GM18508 (cell line): ENCODE data around the gene SEMA5B.

Experiments
- ATAC-seq: cut with Tn5 transposase; IDR thresholded peaks from one replicate; pipeline ENCODE4 v1.9.1; 2021; ENCODE audit warnings: moderate number of reproducible peaks; ENCODE audit not compliant: insufficient read depth, unreplicated experiment

SEMA5B gene

DNA sequence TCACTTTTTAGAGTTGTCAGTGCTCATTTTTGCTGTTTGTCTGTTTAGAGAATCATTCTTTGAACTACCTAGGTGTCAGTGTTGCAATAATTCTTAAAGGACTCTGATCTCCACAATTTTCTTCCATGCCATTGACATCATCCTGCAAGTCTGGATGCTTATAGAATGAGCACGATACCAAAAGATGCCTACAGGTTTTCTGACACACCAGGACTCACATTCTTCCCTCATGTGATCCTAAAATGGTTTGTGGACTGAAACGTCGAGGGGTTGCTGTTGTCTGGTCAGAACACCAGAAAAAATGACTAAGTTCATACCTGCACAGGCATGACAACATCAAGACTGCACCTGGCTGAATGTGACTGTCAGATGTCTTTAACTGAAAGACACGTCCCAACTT is 95.9 kb downstream of the SEMA5B start:
- ATAC-seq = no peak

- ATAC-seq = no peak
These were observed 97.2 kb downstream of the SEMA5B start for GRCh38 chr3:122930063-122930997.

- no peak for ATAC-seq
These were observed 98.1 kb downstream of the SEMA5B start for GRCh38 chr3:122929188-122930062.

DNA sequence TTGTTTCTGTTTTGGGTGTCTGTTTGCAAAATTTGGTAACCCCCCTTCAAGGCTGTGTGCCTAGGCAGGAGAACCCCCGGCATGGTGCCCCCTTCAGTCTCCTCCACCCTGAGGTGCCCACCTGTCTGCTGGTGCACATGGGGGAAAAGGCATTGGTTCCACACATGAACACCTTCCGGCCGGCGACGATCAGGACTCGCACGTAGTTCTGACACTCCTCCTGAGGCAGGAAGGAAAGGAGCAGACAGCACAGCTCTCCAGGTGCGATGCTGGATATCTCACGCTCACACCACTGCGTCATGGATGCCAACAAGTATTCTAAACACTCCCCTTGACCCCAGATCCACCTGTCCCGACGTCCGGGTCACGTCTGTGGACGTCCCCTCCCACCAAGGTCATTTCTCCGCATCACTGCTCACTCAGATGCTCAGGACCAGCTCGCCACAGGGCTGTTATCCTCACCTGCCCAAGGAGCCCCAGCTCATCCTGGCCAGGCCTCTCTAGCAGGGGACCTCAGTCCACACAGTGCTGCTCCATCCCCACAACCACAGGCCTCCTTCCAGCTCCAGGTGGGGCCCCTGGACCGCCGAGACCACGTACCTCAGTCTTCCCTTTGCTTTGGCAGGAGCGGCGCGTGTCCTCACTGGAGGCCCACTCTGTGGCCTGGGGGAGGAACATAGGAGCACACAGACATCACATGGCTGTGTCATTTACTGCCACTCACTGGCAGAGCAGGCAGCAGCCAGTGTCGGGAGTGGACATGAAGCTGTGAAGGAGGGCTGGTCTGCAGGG is 99.0 kb downstream of the SEMA5B start:
- no peak for ATAC-seq

GRCh38 chr3:122927726-122928125 is 99.8 kb downstream of the SEMA5B start:
- no peak for ATAC-seq

GRCh38 chr3:122926811-122927210 is 100.8 kb downstream of the SEMA5B start:
- ATAC-seq = no peak

GRCh38 chr3:122926322-122926721 is 101.2 kb downstream of the SEMA5B start:
- ATAC-seq = no peak

GRCh38 chr3:122925756-122926155 is 101.8 kb downstream of the SEMA5B start:
- ATAC-seq = no peak

GRCh38 chr3:122924056-122924455 is 103.5 kb downstream of the SEMA5B start:
- no peak for ATAC-seq

DNA sequence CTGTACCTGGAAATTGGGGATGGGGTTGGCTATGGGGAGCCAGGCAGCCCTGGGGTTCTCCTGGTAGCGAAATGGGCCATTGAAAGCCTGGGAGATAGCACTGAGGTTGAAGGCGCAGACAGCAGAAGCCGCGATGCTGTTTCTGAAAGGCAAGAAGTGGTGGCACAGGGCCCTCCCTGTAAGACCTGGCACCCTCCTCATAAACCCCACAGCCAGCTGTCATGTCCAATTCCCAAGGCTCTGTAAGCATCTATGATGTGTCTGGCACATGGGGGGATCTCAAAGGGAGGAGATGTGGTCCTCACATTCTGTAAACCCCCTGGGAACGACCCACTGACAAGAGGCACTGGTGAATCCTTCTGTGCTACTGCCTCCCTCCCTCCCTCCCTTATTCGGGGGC is 104.0 kb downstream of the SEMA5B start:
- ATAC-seq = no peak

DNA sequence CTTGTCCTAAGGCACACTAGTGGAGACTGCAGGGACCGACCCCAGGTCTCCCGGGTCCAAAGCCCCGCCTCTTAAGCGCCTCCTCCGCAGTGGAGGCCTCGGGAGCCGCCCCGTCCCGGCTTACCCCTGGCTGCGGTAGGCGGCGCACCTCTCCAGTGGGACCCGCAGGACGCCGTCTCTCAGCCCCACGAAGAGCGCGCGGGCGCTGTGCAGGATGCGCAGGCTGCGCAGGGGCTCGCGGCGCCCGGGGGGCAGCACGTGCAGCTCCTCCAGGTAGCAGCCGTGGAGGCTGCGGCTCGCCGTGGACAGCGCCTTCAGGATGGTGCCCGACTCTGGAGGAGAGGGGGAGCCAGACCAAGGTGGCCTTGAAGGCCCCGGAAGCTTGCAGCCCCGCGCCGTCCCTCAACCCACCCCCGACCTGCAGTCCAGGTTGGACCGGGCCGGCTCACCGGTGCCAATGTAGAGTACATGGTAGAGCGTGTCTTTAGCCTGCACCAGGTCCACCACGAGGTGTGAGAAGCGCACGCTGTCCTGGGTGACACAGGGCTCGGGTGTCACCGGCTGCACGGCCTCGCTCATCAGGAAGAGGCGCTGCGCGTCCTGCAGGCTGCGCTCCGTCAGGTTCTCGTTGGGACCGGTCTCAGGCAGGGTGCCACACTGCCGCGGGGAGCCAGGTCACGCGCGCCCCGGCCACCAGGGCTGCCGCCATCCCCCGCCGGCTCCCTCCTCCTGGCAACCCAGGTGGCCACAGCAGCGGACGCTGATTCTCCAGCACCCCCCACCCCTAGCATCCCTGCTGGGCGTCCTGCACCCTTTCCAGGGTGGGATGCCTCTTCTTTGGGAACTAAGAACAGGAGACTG is 105.5 kb downstream of the SEMA5B start:
- no peak for ATAC-seq

DNA sequence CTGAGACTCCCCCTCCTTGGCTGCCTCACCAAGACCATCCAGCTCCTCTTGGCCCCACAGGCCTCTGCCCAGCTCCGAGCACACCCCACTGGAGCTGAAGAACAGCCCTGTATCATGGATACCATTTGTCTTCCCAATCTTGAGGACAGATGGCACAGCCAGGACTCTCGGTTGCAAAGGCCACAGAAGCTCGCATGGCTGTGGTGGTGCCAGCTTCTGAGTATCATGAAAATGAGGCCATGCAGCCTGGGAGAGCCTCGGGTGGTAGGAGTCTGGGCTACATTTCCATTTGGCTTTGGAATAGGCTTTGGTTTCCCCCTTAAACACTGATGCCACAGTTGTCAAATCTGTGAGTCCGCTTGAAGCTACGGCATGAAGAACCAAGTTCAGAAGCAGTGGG is 106.6 kb downstream of the SEMA5B start:
- no peak for ATAC-seq

DNA sequence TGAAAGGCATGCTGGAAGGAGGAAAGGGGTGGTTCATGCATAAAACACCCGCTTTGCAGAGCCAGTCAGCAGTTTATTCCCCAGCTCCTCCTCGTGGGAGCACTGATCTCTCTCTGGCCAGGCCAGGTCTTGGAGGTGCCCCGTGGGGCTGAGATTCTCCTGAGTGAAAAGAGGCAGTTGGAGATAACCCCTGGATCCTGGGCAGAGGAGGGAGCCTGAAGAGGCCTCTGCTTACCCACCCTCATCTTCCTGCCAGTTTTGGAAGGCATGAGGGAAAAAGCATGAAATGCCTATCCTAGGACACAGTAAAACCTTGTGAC is 108.3 kb downstream of the SEMA5B start:
- ATAC-seq = no peak

- ATAC-seq = no peak
These were observed 108.8 kb downstream of the SEMA5B start for GRCh38 chr3:122918576-122919290.

DNA sequence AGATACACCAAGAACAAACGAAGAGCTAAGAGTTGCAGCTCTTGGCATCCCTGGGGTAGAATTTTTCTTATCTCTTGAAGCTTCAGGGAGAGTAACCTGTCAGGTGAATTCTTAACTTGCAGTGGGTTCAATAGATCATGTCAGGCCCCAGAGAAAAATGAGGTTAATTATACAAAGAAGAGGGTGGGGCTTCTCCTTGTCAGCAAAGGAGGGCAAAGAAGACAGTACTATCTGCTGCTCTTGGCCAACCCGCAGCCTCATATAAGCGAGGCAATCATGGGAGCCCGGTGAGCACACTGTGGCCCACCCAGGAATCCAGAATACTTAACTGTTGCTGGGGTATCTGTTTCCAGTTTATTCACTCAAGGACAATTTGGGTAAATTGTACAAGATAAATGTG is 110.2 kb downstream of the SEMA5B start:
- ATAC-seq = no peak

GRCh38 chr3:122916580-122916979 is 111.0 kb downstream of the SEMA5B start:
- no peak for ATAC-seq

DNA sequence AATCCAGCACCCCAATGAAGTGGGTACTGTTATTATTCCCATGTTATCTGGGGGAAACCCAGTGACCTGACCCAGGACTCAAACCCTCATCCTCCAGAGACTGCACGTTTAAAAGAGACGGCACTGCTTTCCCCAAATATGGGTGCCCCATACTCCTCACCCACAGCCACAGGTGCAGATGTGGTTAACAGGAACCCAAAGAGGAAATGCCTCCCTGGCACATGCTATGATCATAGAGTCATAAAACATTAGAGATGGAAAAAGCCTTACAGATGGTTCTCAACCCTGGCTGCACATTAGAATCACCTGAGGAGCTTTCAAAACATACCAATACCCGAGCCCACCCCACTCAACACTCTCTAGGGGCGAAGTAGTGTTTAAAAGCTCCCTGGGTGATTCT is 111.5 kb downstream of the SEMA5B start:
- no peak for ATAC-seq

- no peak for ATAC-seq
These were observed 112.1 kb downstream of the SEMA5B start for GRCh38 chr3:122915300-122916055.
